Activated B cell treated with CpG ODN at 0.5 μM for 24 hours (primary cell): ENCODE data around the gene DNASE1L2. TPM values are rescaled to one million over a fixed set of nuclear protein-coding genes. Genes with fewer than 3 reads are reported as not detected.
A peak's percentile ranks its signal among the peaks of the same experiment; 100 is the strongest.

Source experiments
- ATAC-seq: fragments of 200-7000 bp; cut with Tn5 transposase; one replicate; pipeline ENCODE4 v1.10.0; 2021; ENCODE audit warnings: low read depth, mild to moderate bottlenecking, moderate library complexity
- CTCF ChIA-PET: fragments of 350-600 bp; sonication (Branson Sonifier 250); formaldehyde crosslinking; loops from one replicate; lab custom pipeline; 2021; ENCODE audit warnings: antibody characterized with exemption; lab: Charles Lee
- POLR2A ChIA-PET: fragments of 350-600 bp; sonication (Branson Sonifier 250); formaldehyde crosslinking; loops from one replicate; lab custom pipeline; 2021; ENCODE audit warnings: antibody characterized with exemption; lab: Charles Lee
- DNase-seq: peaks from one replicate; pipeline ENCODE4 v3.0.0; 2022
- H3K27ac Mint-ChIP-seq: one replicate; pipeline ENCODE4 v1.8.0; 2020; ENCODE audit warnings: mixed read lengths
- H3K27me3 Mint-ChIP-seq: one replicate; pipeline ENCODE4 v1.8.0; 2021; ENCODE audit warnings: mixed read lengths
- H3K36me3 Mint-ChIP-seq: one replicate; pipeline ENCODE4 v1.8.0; 2021; ENCODE audit warnings: low read depth, mixed read lengths
- H3K4me1 Mint-ChIP-seq: one replicate; pipeline ENCODE4 v1.8.0; 2021; ENCODE audit warnings: mixed read lengths
- H3K4me3 Mint-ChIP-seq: one replicate; pipeline ENCODE4 v1.8.0; 2020; ENCODE audit warnings: mild to moderate bottlenecking, mixed read lengths
- H3K9me3 Mint-ChIP-seq: one replicate; pipeline ENCODE4 v1.8.0; 2020; ENCODE audit warnings: mixed read lengths
- CTCF ChIP-seq: fragments of 200-600 bp; IDR thresholded peaks from one replicate; pipeline ENCODE4 v1.8.0; 2022; ENCODE audit warnings: antibody characterized with exemption, mild to moderate bottlenecking
- intact Hi-C: fragments of 100-400 bp; cut with micrococcal nuclease; formaldehyde crosslinking; loops from one replicate; pipeline ENCODE4 v1.15.1; 2024
- total RNA-seq: library from RNA; stranded (reverse); gene quantifications from 2 replicates; pipeline ENCODE4 v1.2.3, GENCODE V29; 2022

DNASE1L2 gene
- total RNA-seq, 1 donor from 2014 or later, result 1.3 TPM

GRCh38 chr16:2194852-2195321 lies 41.4 kb upstream of the DNASE1L2 start:
- Mint-ChIP-seq H3K4me3 (peak overlapping the region; percentile 56), H3K9me3 (no peaks in the 10 kb centered on the region), H3K27ac (no peak overlapping the region), H3K36me3 (no peaks in the 10 kb centered on the region), H3K4me1 (peaks cover 8% of the 10 kb centered on the region), H3K27me3 (peaks cover 19% of the 10 kb centered on the region)
- intact Hi-C loops, result loop anchor here (1.0 kb wide), 4 partner anchors 56 to 306 kb away; partner anchors contain the start of genes ABCA3 and ECI1
- DNase-seq (no peak), ATAC-seq (peak; percentile 76)
- TF ChIP-seq CTCF, result no peak
- ChIA-PET CTCF (interaction anchor here (0.6 to 2.1 kb wide), 8 partner anchors 20 to 308 kb away, joined by 3 to 34 read pairs (median 3); partner anchors contain the start of genes ECI1 and PGP), POLR2A (interaction anchor here (0.6 to 5.3 kb wide), 6 partner anchors 20 to 306 kb away, joined by 3 to 26 read pairs (median 4); partner anchors contain the start of genes ECI1, RPS2 and TRAF7)

DNA sequence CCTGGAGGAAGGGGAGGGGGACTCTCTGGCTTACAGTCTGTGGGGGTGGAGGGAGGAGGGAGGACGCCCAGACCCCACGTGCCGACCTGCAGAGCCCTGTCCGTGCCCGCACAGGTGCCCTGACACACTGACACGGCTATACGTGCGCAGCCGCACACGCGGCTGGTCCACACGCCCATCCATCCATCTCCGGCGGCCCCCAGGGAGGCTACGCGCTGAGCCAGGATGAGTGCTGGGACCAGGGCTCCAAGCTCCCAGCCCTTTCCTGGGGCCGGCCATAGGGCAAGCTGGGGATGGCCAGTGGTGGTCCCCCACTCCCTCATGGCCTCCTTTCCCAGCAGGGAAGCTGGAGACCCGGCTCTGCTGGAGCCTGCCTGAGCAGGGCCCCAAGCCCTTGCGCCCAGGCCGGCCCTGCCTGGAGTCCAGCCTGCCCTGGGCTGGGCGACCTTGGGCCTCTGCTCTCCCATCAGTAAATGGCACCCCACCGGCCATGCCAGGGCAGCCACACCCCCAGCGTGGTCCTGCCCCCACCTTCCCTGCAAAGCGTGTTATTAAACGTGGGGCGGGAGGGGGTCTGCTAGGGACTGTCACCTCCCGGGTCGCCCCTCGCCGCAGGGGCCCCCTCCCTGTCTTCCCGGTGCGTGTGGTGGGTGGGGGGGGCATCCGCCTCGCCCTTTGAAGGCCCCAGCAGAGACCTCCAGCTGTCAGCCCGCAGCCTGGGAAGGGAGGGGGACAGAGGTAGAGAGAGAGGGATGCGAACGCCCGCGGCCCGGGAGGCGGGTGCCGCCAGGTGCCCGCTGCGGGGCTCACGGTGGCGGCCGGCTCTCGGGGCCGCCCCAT lies 40.7 kb upstream of the DNASE1L2 start:
- Mint-ChIP-seq H3K4me3 (peak overlapping the region; percentile 52), H3K36me3 (no peaks in the 10 kb centered on the region), H3K27ac (no peak overlapping the region), H3K4me1 (peaks cover 8% of the 10 kb centered on the region), H3K9me3 (no peaks in the 10 kb centered on the region), H3K27me3 (peaks cover 21% of the 10 kb centered on the region)
- DNase-seq (no peak), ATAC-seq (peak; percentile 11)
- TF ChIP-seq CTCF, result no peak
- CTCF ChIA-PET, result interaction anchor here (0.6 to 2.1 kb wide), 8 partner anchors 9 to 307 kb away, joined by 3 to 34 read pairs (median 3); partner anchors contain the start of gene ECI1
- POLR2A ChIA-PET, result interaction anchor here (0.9 to 5.3 kb wide), 4 partner anchors 40 to 305 kb away, joined by 4 to 26 read pairs (median 10); partner anchors contain the start of genes ECI1, RPS2 and TRAF7
- intact Hi-C loops, result loop anchor here (1.0 kb wide), 4 partner anchors 56 to 306 kb away; partner anchors contain the start of genes ABCA3 and ECI1

GRCh38 chr16:2196162-2196980 lies 39.9 kb upstream of the DNASE1L2 start, which contains the start of gene CASKIN1:
CASKIN1 (minus strand) TSS chr16:2196605; CDS start chr16:2196432, 173 bp downstream.
- intact Hi-C loops, result no loop called here
- no peaks in the 10 kb centered on the region for H3K9me3 Mint-ChIP-seq
- H3K4me3 Mint-ChIP-seq, result peak within 1 kb of the TSS; percentile 60
- no peak for TF ChIP-seq CTCF
- peak; percentile 51 for ATAC-seq
- H3K36me3 Mint-ChIP-seq, result no peaks in the 10 kb centered on the region
- POLR2A ChIA-PET, result interaction anchor here (1.5 to 5.3 kb wide), 3 partner anchors 41 to 232 kb away, joined by 4 to 26 read pairs (median 17); partner anchors contain the start of genes ECI1, RPS2 and TRAF7
- DNase-seq, result no peak
- H3K27ac Mint-ChIP-seq, result no peak within 1 kb of the TSS
- peaks cover 8% of the 10 kb centered on the region for H3K4me1 Mint-ChIP-seq
- H3K27me3 Mint-ChIP-seq, result peaks cover 21% of the 10 kb centered on the region
- CTCF ChIA-PET, result interaction anchor here (1.0 to 1.8 kb wide), 3 partner anchors 8 to 291 kb away, joined by 3 to 13 read pairs (median 3); no protein-coding TSS in a partner anchor

DNA sequence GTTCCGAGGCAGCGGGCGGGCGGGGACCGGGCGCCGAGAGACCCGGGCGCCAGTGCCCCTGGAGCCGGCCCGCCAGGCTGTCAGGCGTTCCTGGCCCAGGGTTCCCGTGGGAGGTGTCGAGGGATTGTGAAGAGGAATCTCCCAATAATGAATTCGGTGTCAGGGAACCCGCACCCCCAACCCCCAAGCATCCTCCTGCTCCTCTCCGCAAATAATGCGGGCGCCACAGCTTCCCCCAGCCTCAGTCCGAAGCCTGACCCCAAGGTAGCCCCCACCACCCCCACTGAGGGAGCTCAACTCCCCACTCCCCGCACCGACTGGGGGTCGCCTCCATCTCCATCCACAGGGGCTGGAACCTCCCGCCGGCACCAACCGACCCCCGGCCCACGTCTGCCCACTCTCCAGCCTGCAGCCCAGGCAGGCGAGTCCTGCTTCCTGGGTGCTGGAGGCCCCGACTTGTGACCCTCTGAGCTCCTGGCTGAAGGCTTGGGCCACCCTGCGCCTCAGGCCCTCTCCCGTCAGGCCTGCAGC lies 39.2 kb upstream of the DNASE1L2 start:
- ChIA-PET CTCF (interaction anchor here (1.4 kb wide), 1 partner anchor 55 kb away, joined by 3 read pairs; no protein-coding TSS in a partner anchor), POLR2A (interaction anchor here (5.3 kb wide), 1 partner anchor 42 kb away, joined by 26 read pairs; the partner anchor contains the start of gene TRAF7)
- Mint-ChIP-seq H3K27me3 (peaks cover 21% of the 10 kb centered on the region), H3K27ac (no peak overlapping the region), H3K9me3 (no peaks in the 10 kb centered on the region), H3K4me1 (peaks cover 8% of the 10 kb centered on the region), H3K4me3 (peak overlapping the region; percentile 60), H3K36me3 (no peaks in the 10 kb centered on the region)
- intact Hi-C loops, result no loop called here
- TF ChIP-seq CTCF, result no peak
- no peak for DNase-seq
- no peak for ATAC-seq
